ENCODE data around the gene KRAS. TPM values are rescaled to one million over a fixed set of nuclear protein-coding genes. Genes with fewer than 3 reads are reported as not detected.

Gene KRAS
- total and polyA plus RNA-seq, 4 donors, result 6.2 to 33.0 (median 14.1) TPM

DNA sequence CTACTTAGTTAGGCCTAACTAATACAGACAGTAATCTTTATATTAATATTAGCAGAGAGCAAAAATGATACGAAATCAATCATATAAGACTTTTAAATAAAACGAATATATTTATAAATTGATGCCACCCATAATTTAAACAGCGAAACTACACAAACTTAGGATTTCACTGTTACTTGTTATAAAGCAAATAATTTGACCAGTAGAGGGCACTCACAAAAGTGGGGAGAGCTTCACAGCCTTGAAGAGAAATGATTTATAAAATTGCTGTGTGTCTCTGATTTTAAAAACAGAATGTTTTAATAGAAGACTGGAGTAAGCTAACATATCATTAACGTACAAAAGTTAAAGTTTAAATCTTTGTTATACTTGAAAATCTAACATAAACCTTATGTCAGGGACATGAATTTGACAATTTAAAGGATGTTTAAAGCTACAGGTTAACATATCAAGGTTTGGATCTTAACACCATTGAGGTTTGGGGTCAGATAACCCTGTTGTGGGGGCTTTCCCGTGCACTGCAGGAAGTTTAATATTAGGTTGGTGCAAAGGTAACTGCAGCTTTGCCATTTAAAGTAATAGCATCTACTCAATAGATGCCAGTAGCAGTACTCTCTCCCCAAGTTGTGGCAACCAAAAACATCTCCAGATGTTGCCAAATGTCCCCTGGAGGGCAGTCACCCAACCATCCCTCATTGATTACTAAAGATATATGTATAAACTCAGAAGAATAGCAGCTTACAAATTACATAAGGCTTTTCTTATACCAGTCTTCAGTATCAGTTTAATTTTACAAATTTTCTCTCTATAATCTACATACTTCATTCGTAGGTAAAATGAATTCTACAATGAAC is 9.3 kb downstream of the KRAS start:
- H3K9me3 ChIP-seq (ENCODE audit: control insufficient read depth in 4 of 4, low read length in 3 of 4), result no peaks in the 10 kb centered on the region
- 30% methylated on average over 6 of the region's 6 CpGs for WGBS
- H3K4me1 ChIP-seq (ENCODE audit: control insufficient read depth in 4 of 4, insufficient read depth in 4 of 4, low read length in 3 of 4), result peaks cover 0 to 3% (median 0%) of the 10 kb centered on the region in 4 donors

DNA sequence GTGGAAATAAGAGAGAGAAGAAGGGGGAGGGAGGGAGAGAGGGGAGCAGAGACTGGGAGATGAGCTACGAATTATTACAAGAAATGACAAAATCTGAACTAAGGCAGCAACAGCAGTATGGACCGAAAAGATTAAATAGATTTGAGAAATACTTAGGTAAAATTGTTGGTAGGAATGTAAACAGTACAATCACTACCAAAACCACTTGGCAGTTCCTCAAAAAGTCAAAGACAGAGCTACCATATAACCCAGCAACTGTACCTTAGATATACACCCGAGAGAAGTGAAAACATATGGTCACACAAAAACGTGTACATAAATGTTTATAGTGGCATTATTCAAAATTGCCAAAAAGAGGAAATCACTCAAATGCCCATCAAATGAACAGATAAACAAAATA is 14.1 kb downstream of the KRAS start:
- Histone ChIP-seq H3K36me3 (ENCODE audit: control insufficient read depth in 4 of 4, insufficient read depth in 3 of 4, low read depth in 1 of 4, low read length in 3 of 4) (peaks cover 0 to 4% (median 2%) of the 10 kb centered on the region in 4 donors), H3K4me3 (ENCODE audit: low read depth in 1 of 3, low read length in 3 of 3) (no peak overlapping the region), H3K27ac (ENCODE audit: low read depth in 1 of 2, low read length in 2 of 2) (no peak overlapping the region), H3K9ac (ENCODE audit: low read depth in 1 of 2, low read length in 2 of 2) (no peak overlapping the region), H3K4me1 (ENCODE audit: control insufficient read depth in 4 of 4, insufficient read depth in 4 of 4, low read length in 3 of 4) (no peaks in the 10 kb centered on the region), H3K27me3 (ENCODE audit: control insufficient read depth in 4 of 4, insufficient read depth in 4 of 4, low read length in 3 of 4) (no peaks in the 10 kb centered on the region), H3K9me3 (ENCODE audit: control insufficient read depth in 4 of 4, low read length in 3 of 4) (no peaks in the 10 kb centered on the region)
- no peak for DNase-seq (ENCODE audit: low spot score)
- TF ChIP-seq NR2F2 (IDR thresholded peaks at IDR 0.05), result no peak
- TF ChIP-seq RAD21 (IDR thresholded peaks at IDR 0.05), result no peak
- TF ChIP-seq FOXA2 (IDR thresholded peaks at IDR 0.05), result no peak
- TF ChIP-seq HNF4G (IDR thresholded peaks at IDR 0.05), result no peak
- TF ChIP-seq, protein P1, sequence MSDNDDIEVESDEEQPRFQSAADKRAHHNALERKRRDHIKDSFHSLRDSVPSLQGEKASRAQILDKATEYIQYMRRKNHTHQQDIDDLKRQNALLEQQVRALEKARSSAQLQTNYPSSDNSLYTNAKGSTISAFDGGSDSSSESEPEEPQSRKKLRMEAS (IDR thresholded peaks at IDR 0.05), result no peak
- TF ChIP-seq EGR1 (IDR thresholded peaks at IDR 0.05; ENCODE audit: low read depth in 2 of 2), result no peak
- TF ChIP-seq FOXA1 (IDR thresholded peaks at IDR 0.05), result no peak
- no peak for TF ChIP-seq HNF4A (conservative IDR thresholded peaks at IDR 0.05)
- no peak for TF ChIP-seq YY1 (IDR thresholded peaks at IDR 0.05)
- TF ChIP-seq, protein P2, sequence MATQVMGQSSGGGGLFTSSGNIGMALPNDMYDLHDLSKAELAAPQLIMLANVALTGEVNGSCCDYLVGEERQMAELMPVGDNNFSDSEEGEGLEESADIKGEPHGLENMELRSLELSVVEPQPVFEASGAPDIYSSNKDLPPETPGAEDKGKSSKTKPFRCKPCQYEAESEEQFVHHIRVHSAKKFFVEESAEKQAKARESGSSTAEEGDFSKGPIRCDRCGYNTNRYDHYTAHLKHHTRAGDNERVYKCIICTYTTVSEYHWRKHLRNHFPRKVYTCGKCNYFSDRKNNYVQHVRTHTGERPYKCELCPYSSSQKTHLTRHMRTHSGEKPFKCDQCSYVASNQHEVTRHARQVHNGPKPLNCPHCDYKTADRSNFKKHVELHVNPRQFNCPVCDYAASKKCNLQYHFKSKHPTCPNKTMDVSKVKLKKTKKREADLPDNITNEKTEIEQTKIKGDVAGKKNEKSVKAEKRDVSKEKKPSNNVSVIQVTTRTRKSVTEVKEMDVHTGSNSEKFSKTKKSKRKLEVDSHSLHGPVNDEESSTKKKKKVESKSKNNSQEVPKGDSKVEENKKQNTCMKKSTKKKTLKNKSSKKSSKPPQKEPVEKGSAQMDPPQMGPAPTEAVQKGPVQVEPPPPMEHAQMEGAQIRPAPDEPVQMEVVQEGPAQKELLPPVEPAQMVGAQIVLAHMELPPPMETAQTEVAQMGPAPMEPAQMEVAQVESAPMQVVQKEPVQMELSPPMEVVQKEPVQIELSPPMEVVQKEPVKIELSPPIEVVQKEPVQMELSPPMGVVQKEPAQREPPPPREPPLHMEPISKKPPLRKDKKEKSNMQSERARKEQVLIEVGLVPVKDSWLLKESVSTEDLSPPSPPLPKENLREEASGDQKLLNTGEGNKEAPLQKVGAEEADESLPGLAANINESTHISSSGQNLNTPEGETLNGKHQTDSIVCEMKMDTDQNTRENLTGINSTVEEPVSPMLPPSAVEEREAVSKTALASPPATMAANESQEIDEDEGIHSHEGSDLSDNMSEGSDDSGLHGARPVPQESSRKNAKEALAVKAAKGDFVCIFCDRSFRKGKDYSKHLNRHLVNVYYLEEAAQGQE (IDR thresholded peaks at IDR 0.05), result no peak
- TF ChIP-seq, protein P3, sequence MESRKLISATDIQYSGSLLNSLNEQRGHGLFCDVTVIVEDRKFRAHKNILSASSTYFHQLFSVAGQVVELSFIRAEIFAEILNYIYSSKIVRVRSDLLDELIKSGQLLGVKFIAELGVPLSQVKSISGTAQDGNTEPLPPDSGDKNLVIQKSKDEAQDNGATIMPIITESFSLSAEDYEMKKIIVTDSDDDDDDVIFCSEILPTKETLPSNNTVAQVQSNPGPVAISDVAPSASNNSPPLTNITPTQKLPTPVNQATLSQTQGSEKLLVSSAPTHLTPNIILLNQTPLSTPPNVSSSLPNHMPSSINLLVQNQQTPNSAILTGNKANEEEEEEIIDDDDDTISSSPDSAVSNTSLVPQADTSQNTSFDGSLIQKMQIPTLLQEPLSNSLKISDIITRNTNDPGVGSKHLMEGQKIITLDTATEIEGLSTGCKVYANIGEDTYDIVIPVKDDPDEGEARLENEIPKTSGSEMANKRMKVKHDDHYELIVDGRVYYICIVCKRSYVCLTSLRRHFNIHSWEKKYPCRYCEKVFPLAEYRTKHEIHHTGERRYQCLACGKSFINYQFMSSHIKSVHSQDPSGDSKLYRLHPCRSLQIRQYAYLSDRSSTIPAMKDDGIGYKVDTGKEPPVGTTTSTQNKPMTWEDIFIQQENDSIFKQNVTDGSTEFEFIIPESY (IDR thresholded peaks at IDR 0.05), result no peak
- no peak for TF ChIP-seq JUND (IDR thresholded peaks at IDR 0.05)
- no peak for TF ChIP-seq RXRA (IDR thresholded peaks at IDR 0.05)
- no peak for TF ChIP-seq SP1 (IDR thresholded peaks at IDR 0.05)
- TF ChIP-seq, protein P4, sequence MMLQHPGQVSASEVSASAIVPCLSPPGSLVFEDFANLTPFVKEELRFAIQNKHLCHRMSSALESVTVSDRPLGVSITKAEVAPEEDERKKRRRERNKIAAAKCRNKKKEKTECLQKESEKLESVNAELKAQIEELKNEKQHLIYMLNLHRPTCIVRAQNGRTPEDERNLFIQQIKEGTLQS (IDR thresholded peaks at IDR 0.05), result no peak
- WGBS, result 87% methylated on average over 4 of the region's 4 CpGs

More for the DNA sequence above, 9.3 kb downstream of the KRAS start:
- no peak overlapping the region for H3K9ac ChIP-seq (ENCODE audit: low read depth in 1 of 2, low read length in 2 of 2)
- H3K27ac ChIP-seq (ENCODE audit: low read depth in 1 of 2, low read length in 2 of 2), result no peak overlapping the region
- TF ChIP-seq GABPA (IDR thresholded peaks at IDR 0.05 in 1 of 2, conservative IDR thresholded peaks at IDR 0.05 in 1 of 2) (no peak), HNF4A (conservative IDR thresholded peaks at IDR 0.05) (peak in 1 of 2 donors; percentile 25), HNF4G (IDR thresholded peaks at IDR 0.05) (no peak), EGR1 (IDR thresholded peaks at IDR 0.05; ENCODE audit: low read depth in 2 of 2) (no peak), TAF1 (conservative IDR thresholded peaks at IDR 0.05) (no peak), RAD21 (IDR thresholded peaks at IDR 0.05) (peak; percentile 86 to 89), RXRA (IDR thresholded peaks at IDR 0.05) (no peak)
- TF ChIP-seq, protein P4 (IDR thresholded peaks at IDR 0.05), result no peak
- TF ChIP-seq, protein P5, sequence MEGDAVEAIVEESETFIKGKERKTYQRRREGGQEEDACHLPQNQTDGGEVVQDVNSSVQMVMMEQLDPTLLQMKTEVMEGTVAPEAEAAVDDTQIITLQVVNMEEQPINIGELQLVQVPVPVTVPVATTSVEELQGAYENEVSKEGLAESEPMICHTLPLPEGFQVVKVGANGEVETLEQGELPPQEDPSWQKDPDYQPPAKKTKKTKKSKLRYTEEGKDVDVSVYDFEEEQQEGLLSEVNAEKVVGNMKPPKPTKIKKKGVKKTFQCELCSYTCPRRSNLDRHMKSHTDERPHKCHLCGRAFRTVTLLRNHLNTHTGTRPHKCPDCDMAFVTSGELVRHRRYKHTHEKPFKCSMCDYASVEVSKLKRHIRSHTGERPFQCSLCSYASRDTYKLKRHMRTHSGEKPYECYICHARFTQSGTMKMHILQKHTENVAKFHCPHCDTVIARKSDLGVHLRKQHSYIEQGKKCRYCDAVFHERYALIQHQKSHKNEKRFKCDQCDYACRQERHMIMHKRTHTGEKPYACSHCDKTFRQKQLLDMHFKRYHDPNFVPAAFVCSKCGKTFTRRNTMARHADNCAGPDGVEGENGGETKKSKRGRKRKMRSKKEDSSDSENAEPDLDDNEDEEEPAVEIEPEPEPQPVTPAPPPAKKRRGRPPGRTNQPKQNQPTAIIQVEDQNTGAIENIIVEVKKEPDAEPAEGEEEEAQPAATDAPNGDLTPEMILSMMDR (IDR thresholded peaks at IDR 0.05; ENCODE audit: low read depth, low read length, missing input control), result peak; percentile 59
- TF ChIP-seq, protein P1 (IDR thresholded peaks at IDR 0.05), result no peak
- no peaks in the 10 kb centered on the region for H3K27me3 ChIP-seq (ENCODE audit: control insufficient read depth in 4 of 4, insufficient read depth in 4 of 4, low read length in 3 of 4)
- H3K4me3 ChIP-seq (ENCODE audit: low read depth in 1 of 3, low read length in 3 of 3), result no peak overlapping the region
- no peak for DNase-seq (ENCODE audit: low spot score)
- H3K36me3 ChIP-seq (ENCODE audit: control insufficient read depth in 4 of 4, insufficient read depth in 3 of 4, low read depth in 1 of 4, low read length in 3 of 4), result peaks cover 0 to 4% (median 0%) of the 10 kb centered on the region in 4 donors

Measured in liver (tissue), 9 donors.